GM21515 (cell line): ENCODE measurements around the gene BRAF.
"Not testable (repeated sequence)": the region's sequence is repeated elsewhere in the genome, so short reads cannot be mapped to it uniquely, and the experiment has no call there.

Source experiments
- ATAC-seq: cut with Tn5 transposase; IDR thresholded peaks from one replicate; pipeline ENCODE4 v1.9.1; 2021; ENCODE audit not compliant: unreplicated experiment

BRAF gene

GRCh38 chr7:140684066-140684950 lies 240.4 kb downstream of the BRAF start:
- ATAC-seq: no peak

DNA sequence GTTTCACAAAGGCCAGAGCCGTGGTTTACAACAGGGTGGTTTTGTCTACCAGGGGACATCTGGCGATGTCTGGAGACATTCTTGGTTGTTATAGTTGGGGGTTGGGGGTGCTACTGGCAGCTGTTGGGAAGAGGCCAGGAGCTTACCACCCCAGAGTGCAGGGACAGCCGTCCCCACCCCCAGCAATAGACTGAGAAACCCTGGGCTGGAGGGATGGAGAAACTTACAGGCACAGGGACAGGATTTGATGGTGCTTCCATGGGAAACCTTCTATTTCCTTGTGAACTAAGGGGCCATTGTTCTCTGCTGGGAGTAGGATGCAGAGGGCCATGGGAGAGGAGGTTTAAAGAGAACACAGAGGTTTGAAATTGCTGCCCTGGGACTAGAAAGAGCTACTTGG lies 241.1 kb downstream of the BRAF start:
- no peak for ATAC-seq

DNA sequence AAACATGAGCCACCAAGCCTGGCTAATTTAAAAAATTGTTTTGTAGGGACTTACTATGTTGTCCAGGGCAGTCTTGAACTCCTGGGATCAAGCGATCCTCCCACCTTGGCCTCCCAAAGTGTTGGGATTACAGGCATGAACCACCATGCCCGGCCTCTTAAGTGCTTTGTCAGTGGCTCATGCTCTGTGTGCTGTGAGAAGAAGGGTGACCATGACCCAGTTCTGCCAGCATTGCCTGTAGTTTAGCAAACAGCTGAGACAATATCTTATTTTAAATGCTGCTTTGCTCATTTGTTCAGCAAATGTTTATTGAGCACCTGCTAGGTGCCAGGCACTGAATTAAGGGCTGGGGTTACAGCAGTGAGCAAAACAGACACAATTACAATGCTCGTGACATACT lies 243.0 kb downstream of the BRAF start:
- no peak for ATAC-seq

- no peak for ATAC-seq
Observed at GRCh38 chr7:140680886-140681285, 243.8 kb downstream of the BRAF start.

DNA sequence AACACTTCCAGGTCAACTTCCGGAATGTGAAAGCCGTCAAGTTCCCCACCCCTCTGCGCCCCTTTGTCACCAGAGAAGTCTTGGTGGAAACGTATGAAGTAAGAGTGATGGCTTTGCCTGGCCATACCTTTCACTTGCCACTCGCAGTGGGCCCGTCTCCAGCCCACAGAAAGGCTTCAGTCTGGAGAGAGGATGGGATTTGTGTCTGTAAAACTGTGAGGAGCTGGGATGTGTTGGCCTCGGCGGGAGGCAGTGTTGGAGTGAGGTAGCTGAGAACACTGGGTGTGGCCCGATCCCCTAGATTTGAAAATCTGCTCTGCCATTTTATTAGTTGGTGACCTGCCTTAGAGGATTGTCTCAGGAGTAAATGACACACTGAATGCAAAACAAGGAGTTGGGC lies 245.5 kb downstream of the BRAF start:
- ATAC-seq: no peak

- ATAC-seq: no peak
Observed at GRCh38 chr7:140678816-140679130, 246.0 kb downstream of the BRAF start.

- ATAC-seq: no peak
Observed at GRCh38 chr7:140678081-140678815, 246.5 kb downstream of the BRAF start.

- no peak for ATAC-seq
Observed at GRCh38 chr7:140677496-140677895, 247.2 kb downstream of the BRAF start.

GRCh38 chr7:140676956-140677355 lies 247.8 kb downstream of the BRAF start:
- ATAC-seq: not testable (repeated sequence)

- ATAC-seq: peak; percentile 57
Observed at GRCh38 chr7:140676306-140676705, 248.4 kb downstream of the BRAF start.

DNA sequence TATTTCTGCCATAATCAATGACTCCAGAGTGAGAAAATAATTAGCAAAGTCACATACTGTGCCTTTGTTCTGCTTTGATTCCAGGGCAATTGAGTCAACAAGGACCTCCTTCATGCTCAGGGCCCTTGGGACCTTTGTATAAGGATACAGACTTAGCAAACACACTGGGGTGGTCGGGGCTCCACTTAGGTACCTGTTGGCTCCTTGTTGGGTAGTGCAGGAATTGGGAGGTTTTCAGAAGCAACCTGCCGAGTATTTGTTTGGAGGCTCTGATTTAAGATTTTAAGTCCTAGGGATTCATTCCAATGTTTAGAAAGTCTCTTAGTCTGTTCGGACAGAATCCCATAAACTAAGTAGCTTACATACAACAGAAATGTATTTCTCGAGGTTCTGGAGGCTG lies 249.0 kb downstream of the BRAF start:
- no peak for ATAC-seq

DNA sequence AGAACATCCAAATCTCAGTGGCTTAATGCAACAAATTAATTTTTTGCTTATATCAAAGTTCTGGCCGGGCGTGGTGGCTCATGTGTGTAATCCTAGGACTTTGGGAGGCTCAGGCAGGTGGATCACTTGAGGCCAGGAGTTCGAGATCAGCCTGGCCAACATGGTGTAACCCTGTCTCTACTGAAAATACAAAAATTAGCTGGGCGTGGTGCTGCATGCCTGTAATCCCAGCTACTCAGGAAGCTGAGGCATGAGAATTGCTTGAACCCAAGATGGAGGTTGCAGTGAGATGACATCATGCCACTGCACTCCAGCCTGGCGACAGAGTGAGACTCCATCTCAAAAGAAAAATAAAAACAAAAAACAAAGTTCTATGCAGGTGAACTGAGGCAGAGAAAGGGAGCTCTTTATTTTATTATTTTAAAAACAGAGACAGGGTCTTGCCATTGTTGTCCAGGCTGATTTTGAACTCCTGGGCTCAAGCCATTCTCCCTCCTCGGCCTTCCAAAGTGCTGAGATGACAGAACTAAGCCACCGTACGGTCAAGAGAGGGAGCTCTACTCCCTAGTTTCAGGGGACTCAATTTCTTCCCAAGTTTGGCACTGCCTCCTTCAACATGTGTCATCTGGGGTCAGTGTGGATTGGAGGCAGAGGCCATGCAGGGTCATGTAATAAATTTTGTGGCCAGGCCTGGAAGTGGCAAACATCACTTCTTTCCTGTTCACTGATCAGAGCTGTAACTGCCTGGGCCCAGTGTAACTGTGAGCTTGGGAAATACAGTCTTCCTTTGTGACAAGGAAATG lies 249.6 kb downstream of the BRAF start:
- ATAC-seq: no peak

DNA sequence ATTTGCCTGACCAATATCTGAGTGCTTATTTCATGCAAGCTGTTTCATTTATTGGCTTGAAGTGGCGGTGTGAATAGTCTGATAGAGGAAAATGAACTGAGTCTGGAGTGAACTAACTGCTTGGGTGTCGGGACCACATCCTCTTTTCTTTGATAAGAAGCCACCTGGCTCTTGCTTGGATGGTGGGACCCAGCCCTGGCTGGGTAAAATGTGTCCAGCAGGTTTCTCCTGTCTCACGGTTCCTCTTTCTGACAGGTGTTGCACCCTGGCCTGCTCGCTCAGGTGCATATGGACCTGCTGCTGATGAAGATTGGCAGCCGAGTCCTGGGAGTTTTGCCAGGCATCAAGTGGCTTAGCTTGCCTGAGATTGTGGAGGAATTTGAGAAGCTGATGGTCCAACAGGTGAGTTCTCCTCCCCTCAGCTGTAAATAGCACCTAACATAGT lies 250.4 kb downstream of the BRAF start:
- ATAC-seq: peak; percentile 33

DNA sequence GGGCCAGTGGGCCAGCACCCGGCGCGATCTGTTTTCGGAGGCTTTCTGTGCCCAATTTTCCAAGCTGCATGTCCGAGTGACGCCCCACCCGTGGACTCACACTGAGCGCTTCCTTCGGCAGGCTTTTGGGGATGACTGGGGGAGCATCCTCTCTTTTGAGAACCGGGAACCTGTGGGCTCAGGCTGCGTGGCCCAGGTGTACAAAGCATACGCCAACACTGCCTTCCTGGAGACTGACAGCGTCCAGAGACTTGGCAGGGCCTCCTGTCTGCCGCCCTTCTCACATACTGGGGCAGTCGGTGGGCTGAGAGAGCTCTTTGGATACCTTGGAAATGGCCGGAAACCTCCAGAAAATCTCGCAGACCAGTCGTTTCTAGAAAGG lies 251.0 kb downstream of the BRAF start:
- ATAC-seq: no peak

DNA sequence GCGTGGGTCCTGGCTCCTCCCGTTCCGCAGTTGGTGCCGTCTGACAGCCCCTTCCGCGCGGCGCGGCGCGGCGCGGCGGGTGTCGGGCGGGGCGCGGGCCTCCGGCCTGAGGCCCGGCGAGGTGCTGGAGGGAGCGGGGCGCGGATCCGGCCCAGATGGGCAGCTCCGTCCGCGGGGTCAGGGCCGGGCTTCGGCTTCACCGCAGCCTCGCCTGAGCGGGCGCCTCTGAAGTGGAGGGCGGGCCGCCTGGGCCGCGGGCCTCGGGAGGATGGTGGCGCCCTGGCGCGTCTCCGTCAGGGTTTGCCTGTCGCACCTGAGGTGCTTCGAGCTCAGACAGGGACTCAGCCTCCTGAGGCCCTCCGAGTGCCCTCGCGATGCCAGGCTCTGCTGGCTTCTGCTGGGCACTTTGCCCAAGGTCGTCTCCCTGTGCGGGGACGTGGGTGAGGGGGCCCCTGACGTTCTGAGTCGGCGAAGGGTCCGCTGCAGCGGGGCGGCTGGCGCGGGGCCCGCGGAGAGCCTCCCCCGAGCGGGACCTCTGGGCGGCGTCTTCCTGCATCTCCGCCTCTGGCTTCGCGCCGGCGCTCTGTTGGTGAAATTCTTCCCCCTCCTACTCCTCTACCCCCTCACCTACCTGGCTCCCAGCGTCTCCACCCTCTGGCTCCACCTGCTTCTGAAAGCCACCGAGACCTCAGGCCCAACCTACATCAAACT lies 251.5 kb downstream of the BRAF start:
- peak; percentile 46 for ATAC-seq

DNA sequence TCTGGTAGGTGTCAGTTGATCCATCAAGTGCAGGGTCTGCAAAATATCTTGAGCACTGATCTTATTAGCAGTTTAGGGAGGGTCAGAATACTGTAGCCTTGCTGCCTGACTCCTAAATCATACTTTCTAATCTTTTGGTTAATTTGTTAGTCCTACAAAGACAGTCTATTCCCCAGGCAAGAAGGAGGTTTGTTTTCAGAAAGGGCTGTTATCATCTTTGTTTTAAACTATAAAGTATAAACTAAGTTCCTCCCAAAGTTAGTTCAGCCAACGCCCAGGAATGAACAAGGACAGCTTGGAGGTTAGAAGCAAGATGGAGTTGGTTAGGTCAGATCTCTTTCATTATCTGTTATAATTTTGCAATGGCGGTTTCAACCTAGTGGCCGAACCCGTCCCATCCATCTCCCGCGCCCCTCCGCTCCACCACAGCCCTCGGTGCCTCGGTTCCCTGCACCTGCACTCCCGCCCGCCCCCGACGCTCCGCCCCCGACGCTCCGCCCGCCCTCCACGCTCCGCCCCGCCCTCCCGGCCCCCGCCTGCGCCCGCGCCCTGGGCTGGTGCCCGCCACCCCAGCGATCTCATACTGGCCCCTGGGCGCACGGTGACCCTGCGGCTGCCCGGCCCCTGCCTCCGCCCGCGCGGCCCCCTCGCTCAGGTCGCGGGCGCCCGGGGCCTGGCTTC lies 252.2 kb downstream of the BRAF start, which contains the start of gene ADCK2:
ADCK2 (plus strand) TSS at position 564 of the 681 bp plus-strand sequence. CDS start 386 bp downstream, outside the sequence.
- peak; percentile 42 for ATAC-seq

DNA sequence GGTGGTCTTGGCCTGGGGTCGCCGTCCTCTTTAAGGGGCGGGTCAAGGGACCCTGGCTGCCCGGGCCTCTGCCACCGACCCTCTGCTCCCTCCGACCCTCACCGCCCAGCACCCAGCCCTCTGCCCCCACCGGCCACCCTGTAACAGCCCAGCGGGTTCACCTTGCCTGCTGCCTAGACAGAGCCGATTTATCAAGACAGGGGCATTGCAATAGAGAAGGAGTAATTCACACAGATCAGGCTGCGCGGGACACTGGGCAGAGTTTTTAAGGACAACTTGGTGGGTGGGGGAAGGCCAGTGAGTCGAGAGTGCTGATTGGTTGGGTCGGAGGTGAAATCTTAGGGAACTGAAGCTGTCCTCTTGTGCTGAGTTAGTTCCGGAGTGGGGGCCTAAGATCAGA lies 252.8 kb downstream of the BRAF start:
- ATAC-seq: no peak

DNA sequence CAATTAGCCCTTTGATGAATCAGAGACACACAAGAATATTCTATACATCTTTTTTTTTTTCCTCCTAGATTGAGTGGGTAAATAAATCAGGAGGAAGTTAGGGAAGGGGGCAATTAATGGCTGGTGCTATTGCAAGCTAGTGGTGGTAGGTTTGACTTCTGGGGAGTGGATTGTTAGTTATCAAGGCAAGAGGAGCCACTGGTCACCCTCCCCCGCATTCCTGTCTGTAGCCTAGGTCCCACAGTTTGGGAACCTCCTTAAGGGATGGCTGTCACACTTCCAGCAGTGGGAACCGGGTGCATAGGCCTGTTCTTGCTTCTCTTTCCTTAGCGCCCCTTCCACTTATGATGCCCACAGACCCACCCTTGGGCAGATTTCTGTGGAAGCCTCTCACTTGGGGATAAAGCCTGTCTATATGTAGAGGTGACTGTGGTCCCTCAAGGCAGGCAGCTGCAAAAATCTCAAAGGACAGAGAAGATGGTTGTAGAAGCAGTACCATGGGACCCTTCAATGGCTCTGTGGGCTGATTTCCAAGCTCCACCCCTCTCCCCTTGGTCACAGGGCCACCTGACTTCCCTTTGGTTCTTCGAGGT lies 254.3 kb downstream of the BRAF start:
- no peak for ATAC-seq

- ATAC-seq: not testable (repeated sequence)
Observed at GRCh38 chr7:140669862-140670261, 254.9 kb downstream of the BRAF start.

DNA sequence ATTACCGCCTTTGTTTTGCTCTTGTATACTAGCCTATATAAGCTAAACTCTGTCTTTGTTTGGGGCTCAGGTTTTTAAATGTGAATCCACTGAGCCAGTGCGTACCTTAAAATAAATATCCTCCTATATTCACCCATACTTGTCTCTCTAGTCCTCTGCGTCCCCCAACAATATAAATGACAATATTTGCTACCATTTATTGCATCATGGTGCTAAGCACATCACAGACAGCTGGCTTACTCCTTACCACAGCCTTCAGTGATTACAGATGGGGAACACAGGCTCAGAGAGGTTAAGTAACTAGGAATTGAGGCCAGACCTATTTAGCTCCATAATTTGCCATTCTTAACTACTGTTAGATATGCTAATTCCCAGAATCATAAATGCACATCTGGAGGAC lies 255.4 kb downstream of the BRAF start:
- no peak for ATAC-seq
